Endothelial cell of umbilical vein (primary cell): ENCODE results near the gene RANBP3. TPM values are rescaled to one million over a fixed set of nuclear protein-coding genes. Genes with fewer than 3 reads are reported as not detected.

Experiments used
- BruUV-seq: library from RNA; stranded (reverse); fragments of 400-500 nt; replicated peaks from 2 replicates; lab custom pipeline; 2021; lab: Mats Ljungman, UMichigan
- CTCF ChIA-PET: fragments of 300-600, 350-600 bp; sonication (Branson Sonifier 250); formaldehyde crosslinking; loops from one replicate; lab custom pipeline; 2021; ENCODE audit warnings: antibody characterized with exemption, inconsistent platforms; lab: Charles Lee
- POLR2A ChIA-PET: fragments of 300-600, 350-600 bp; sonication (Branson Sonifier 250); formaldehyde crosslinking; loops from one replicate; lab custom pipeline; 2021; ENCODE audit warnings: antibody characterized with exemption, inconsistent platforms; lab: Charles Lee
- DNase-seq: peaks from one replicate; pipeline ENCODE4 v3.0.0-alpha.2; 2011; ENCODE audit warnings: low read depth, low spot score
- FAIRE-seq: peaks from 2 replicates; lab custom pipeline; 2011; peaks lifted over from hg19 to GRCh38; lab: Jason Lieb, UNC
- H2AFZ ChIP-seq: 2 replicates; pipeline ENCODE4 v1.6.0; 2012; ENCODE audit warnings: low read depth, low read length, control low read depth, inconsistent platforms
- H3K27ac ChIP-seq: 2 replicates; pipeline ENCODE4 v1.5.1; 2011; ENCODE audit warnings: low read depth, mild to moderate bottlenecking, control low read depth, low read length, moderate library complexity; ENCODE audit not compliant: insufficient read depth
- H3K27me3 ChIP-seq, 2 experiments: 2 replicates each; pipeline versions ENCODE4 v1.6.0 to v1.6.1; 2011; ENCODE audit warnings: low read length in 2 of 2, mixed read lengths in 1 of 2; ENCODE audit not compliant: control insufficient read depth in 2 of 2, insufficient read depth in 2 of 2
- H3K36me3 ChIP-seq, 2 experiments: 2 replicates in 1 of 2; 3 replicates in 1 of 2; pipeline ENCODE4 v1.5.1; 2011; ENCODE audit warnings: low read length in 2 of 2, mild to moderate bottlenecking in 1 of 2, moderate library complexity in 1 of 2; ENCODE audit not compliant: control insufficient read depth in 2 of 2, insufficient read depth in 2 of 2; ENCODE audit errors: extremely low read depth in 1 of 2
- H3K4me1 ChIP-seq: 3 replicates; pipeline ENCODE4 v1.5.1; 2011; ENCODE audit warnings: mild to moderate bottlenecking, low read length; ENCODE audit not compliant: control insufficient read depth, insufficient read depth; ENCODE audit errors: extremely low read depth
- H3K4me2 ChIP-seq: 2 replicates; pipeline ENCODE4 v1.6.1; 2011; ENCODE audit warnings: low read length, control low read depth, mixed read lengths; ENCODE audit not compliant: insufficient read depth
- H3K4me3 ChIP-seq, 3 experiments: fragments of 200-600 bp in 1 of 3; sonication (generic), shearing (Covaris generic) in 1 of 3; replicated peaks in 1 of 3; 2 replicates each; pipeline ENCODE4 v1.5.1; 2011 to 2016; ENCODE audit warnings: control low read depth in 3 of 3, low read length in 3 of 3, mild to moderate bottlenecking in 2 of 3, inconsistent platforms in 1 of 3, low read depth in 1 of 3, moderate library complexity in 1 of 3; ENCODE audit not compliant: insufficient read depth in 1 of 3
- H3K79me2 ChIP-seq: 2 replicates; pipeline ENCODE4 v1.6.0; 2012; ENCODE audit warnings: low read length, inconsistent platforms; ENCODE audit not compliant: control insufficient read depth, insufficient read depth
- H3K9ac ChIP-seq: replicated peaks from 2 replicates; pipeline ENCODE3; 2011; ENCODE audit warnings: low read length, control low read depth; ENCODE audit not compliant: insufficient read depth; ENCODE audit errors: extremely low read depth
- H3K9me1 ChIP-seq: replicated peaks from 3 replicates; pipeline ENCODE4 v1.6.0; 2011; ENCODE audit warnings: mild to moderate bottlenecking, low read length; ENCODE audit not compliant: control insufficient read depth, insufficient read depth; ENCODE audit errors: extremely low read depth
- H3K9me3 ChIP-seq: replicated peaks from 2 replicates; pipeline ENCODE4 v1.5.1; 2012; ENCODE audit warnings: low read length, inconsistent platforms; ENCODE audit not compliant: control insufficient read depth, insufficient read depth
- H4K20me1 ChIP-seq: replicated peaks from 2 replicates; pipeline ENCODE3; 2011; ENCODE audit warnings: mild to moderate bottlenecking, low read length; ENCODE audit not compliant: control insufficient read depth, insufficient read depth; ENCODE audit errors: extremely low read depth
- FOS ChIP-seq: IDR thresholded peaks from 2 replicates; pipeline ENCODE4 v1.6.1; 2011; ENCODE audit warnings: mild to moderate bottlenecking, low read length, moderate library complexity, borderline replicate concordance; ENCODE audit not compliant: insufficient read depth
- JUN ChIP-seq: IDR thresholded peaks from 2 replicates; pipeline ENCODE4 v1.6.1; 2011; ENCODE audit warnings: borderline replicate concordance, low read depth; ENCODE audit not compliant: insufficient read length, insufficient read depth
- MAX ChIP-seq: IDR thresholded peaks from 2 replicates; pipeline ENCODE4 v1.6.1; 2011; ENCODE audit not compliant: insufficient read depth, insufficient read length
- MYC ChIP-seq: IDR thresholded peaks from one replicate; pipeline ENCODE4 v1.6.1; 2011; ENCODE audit warnings: mild to moderate bottlenecking, low read depth, low read length
- POLR2A ChIP-seq: IDR thresholded peaks from 2 replicates; pipeline ENCODE4 v1.6.1; 2012; ENCODE audit warnings: low read depth, mild to moderate bottlenecking, control low read depth, low read length
- POLR2AphosphoS5 ChIP-seq: IDR thresholded peaks from 2 replicates; pipeline ENCODE4 v1.6.1; 2012; ENCODE audit warnings: low read depth, mild to moderate bottlenecking, control low read depth, low read length, moderate library complexity; ENCODE audit not compliant: insufficient read depth
- dilution Hi-C: fragments of 300-500 bp; cut with MboI; formaldehyde crosslinking; loops from one replicate; pipeline ENCODE4 v1.15.0; 2019; ENCODE audit warnings: low sequenced_read_pairs; ENCODE audit not compliant: extremely low pct_ligation_motif_present
- intact Hi-C: fragments of 100-400 bp; cut with micrococcal nuclease; formaldehyde crosslinking; loops from one replicate; pipeline ENCODE4 v1.10.0; 2022
- polyA plus RNA-seq, 4 experiments: library from polyadenylated mRNA; depleted of rRNA in 3 of 4; stranded (reverse) in 3 of 4; unstranded in 1 of 4; fragments of >200 nt; gene quantifications; 2 replicates each; pipeline versions ENCODE4 v1.2.1 to v1.2.3, GENCODE V29; 2011 to 2012; ENCODE audit warnings: missing spikeins in 1 of 4
- total RNA-seq: library from RNA; stranded (reverse); gene quantifications from 2 replicates; pipeline ENCODE4 v1.2.3, GENCODE V29; 2021

RANBP3 gene
- total and polyA plus RNA-seq, 2 donors (not counting 3 experiments of a cell fraction or from before 2014, with no cell fraction given), result 72.3 to 85.3 TPM

GRCh38 chr19:5960005-5961001, 17.6 kb downstream of the RANBP3 start:
- Histone ChIP-seq H2AFZ (no peak overlapping the region), H3K9ac (no peak overlapping the region), H3K4me3 (no peak overlapping the region), H3K36me3 (peaks cover 0 to 3% of the 10 kb centered on the region in 2 experiments), H3K27ac (no peak overlapping the region), H3K27me3 (no peaks in the 10 kb centered on the region), H3K9me3 (no peaks in the 10 kb centered on the region), H3K4me1 (peaks cover 15% of the 10 kb centered on the region), H3K79me2 (peaks cover 96% of the 10 kb centered on the region), H3K4me2 (no peak overlapping the region), H3K9me1 (no peaks in the 10 kb centered on the region), H4K20me1 (no peaks in the 10 kb centered on the region)
- dilution Hi-C loops (no loop called here), intact Hi-C loops (loop anchor here (5.0 kb wide), 1 partner anchor 58 kb away; the partner anchor contains the start of genes NDUFA11 and VMAC)
- BruUV-seq, result no TSS peak
- DNase-seq (no peak), FAIRE-seq (no peak)
- ChIA-PET CTCF (interaction anchor here (1.2 to 1.7 kb wide), 3 partner anchors 8 to 156 kb away, joined by 3 to 9 read pairs (median 3); no protein-coding TSS in a partner anchor), POLR2A (interaction anchor here (0.6 kb wide), 1 partner anchor 57 kb away, joined by 3 read pairs; no protein-coding TSS in a partner anchor)
- no peak for TF ChIP-seq POLR2AphosphoS5
- TF ChIP-seq JUN, result no peak
- no peak for TF ChIP-seq MAX
- TF ChIP-seq FOS, result no peak
- TF ChIP-seq POLR2A, result no peak
- TF ChIP-seq MYC, result no peak
